ENCODE data around the gene FCER1G. TPM values are rescaled to one million over a fixed set of nuclear protein-coding genes. Genes with fewer than 3 reads are reported as not detected.

Gene FCER1G
- total and polyA plus RNA-seq, 7 donors: 3.3 to 23.5 (median 10.0) TPM

- ATAC-seq (no peak), DNase-seq (no peak)
- no peak for TF ChIP-seq CTCF (IDR thresholded peaks at IDR 0.05)
- no peak overlapping the region for H3K4me3 ChIP-seq
- peaks cover 12% of the 10 kb centered on the region for H3K4me1 ChIP-seq
- peaks cover 8 to 32% of the 10 kb centered on the region in 2 donors for H3K36me3 ChIP-seq (ENCODE audit: insufficient read depth in 1 of 2, low read depth in 1 of 2)
- intact Hi-C loops (cut with DNase I): loop anchor here (5.0 kb wide), 3 partner anchors 62 to 152 kb away; partner anchors contain the start of gene SDHC (in 1 of the 2)
- 54 to 67% (median 56%) methylated on average over 3 of the region's 3 CpGs for WGBS, 3 donors
- no peaks in the 10 kb centered on the region for H3K9me3 ChIP-seq
- no peak overlapping the region for H3K27ac ChIP-seq
- no peaks in the 10 kb centered on the region for H3K27me3 ChIP-seq (ENCODE audit: insufficient read depth in 3 of 3, low read length in 2 of 3)
Observed at GRCh38 chr1:161229896-161230295, 14.8 kb downstream of the FCER1G start.

DNA sequence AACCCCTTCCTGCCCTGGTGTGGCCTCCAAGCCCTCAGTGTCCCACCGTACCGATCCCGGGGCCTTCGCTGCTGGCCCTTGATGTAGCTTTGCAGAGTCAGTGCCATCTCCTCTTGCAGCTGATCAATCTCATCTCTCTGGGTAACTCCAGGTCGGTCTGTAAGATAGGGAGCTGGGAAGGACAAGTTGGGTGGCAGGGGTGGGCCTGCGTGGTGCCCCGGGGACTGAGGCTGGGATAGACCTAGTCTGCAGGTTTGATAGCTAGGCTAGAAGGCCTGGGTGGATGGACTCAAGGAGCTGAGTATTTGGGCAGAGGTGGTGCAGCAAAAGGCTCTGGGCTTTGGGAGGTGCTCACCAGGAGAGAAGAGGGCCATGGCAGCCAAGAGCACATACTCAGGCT lies 15.7 kb downstream of the FCER1G start:
- 87 to 95% (median 94%) methylated on average over 7 of the region's 7 CpGs for WGBS, 3 donors
- TF ChIP-seq CTCF (IDR thresholded peaks at IDR 0.05): no peak
- intact Hi-C loops (cut with DNase I): no loop called here

DNA sequence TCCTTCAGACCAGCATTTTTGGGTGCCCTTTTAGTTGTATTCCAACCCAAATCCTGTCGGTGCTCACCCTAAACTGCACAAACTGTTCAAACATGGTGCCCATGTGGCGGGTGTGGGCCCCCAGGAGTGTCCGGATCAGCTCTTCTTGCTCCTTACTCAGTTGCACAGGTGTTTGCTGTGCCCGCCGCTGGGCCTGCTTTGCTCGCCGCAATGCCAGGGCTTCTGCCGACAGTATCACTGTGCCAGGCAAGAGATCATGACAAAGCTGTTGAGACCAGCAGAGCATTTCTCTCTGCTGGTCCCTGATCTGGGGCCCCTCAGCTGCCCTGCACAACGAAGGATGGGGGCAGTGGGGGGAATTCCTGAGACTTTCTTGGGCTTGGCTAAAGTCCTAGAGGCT lies 18.0 kb downstream of the FCER1G start:
- no peaks in the 10 kb centered on the region for H3K4me1 ChIP-seq
- H3K27ac ChIP-seq: no peak overlapping the region
- H3K36me3 ChIP-seq (ENCODE audit: insufficient read depth in 1 of 2, low read depth in 1 of 2): peaks cover 8 to 28% of the 10 kb centered on the region in 2 donors
- no peak for DNase-seq
- no peaks in the 10 kb centered on the region for H3K27me3 ChIP-seq (ENCODE audit: insufficient read depth in 3 of 3, low read length in 2 of 3)
- TF ChIP-seq CTCF (IDR thresholded peaks at IDR 0.05): no peak
- H3K4me3 ChIP-seq: no peak overlapping the region
- no peak for ATAC-seq
- intact Hi-C loops (cut with DNase I): no loop called here
- H3K9me3 ChIP-seq: no peaks in the 10 kb centered on the region
- 75 to 85% (median 76%) methylated on average over 9 of the region's 9 CpGs for WGBS, 3 donors

More for the DNA sequence above, 15.7 kb downstream of the FCER1G start:
- H3K27me3 ChIP-seq (ENCODE audit: insufficient read depth in 3 of 3, low read length in 2 of 3): no peaks in the 10 kb centered on the region
- peaks cover 7% of the 10 kb centered on the region for H3K4me1 ChIP-seq
- H3K27ac ChIP-seq: no peak overlapping the region
- H3K4me3 ChIP-seq: no peak overlapping the region
- no peak for DNase-seq
- peaks cover 8 to 32% of the 10 kb centered on the region in 2 donors for H3K36me3 ChIP-seq (ENCODE audit: insufficient read depth in 1 of 2, low read depth in 1 of 2)
- no peak for ATAC-seq
- no peaks in the 10 kb centered on the region for H3K9me3 ChIP-seq

- Histone ChIP-seq H3K9me3 (no peaks in the 10 kb centered on the region), H3K4me1 (no peaks in the 10 kb centered on the region), H3K27me3 (ENCODE audit: insufficient read depth in 3 of 3, low read length in 2 of 3) (peaks cover 0 to 3% (median 0%) of the 10 kb centered on the region in 3 donors), H3K36me3 (ENCODE audit: insufficient read depth in 1 of 2, low read depth in 1 of 2) (no peaks in the 10 kb centered on the region), H3K27ac (no peak overlapping the region), H3K4me3 (no peak overlapping the region)
- no peak for TF ChIP-seq CTCF (IDR thresholded peaks at IDR 0.05)
- no peak for ATAC-seq
- DNase-seq: no peak
- WGBS, 3 donors: 78 to 83% (median 78%) methylated on average over 5 of the region's 5 CpGs
- intact Hi-C loops (cut with DNase I): no loop called here
Observed at GRCh38 chr1:161235957-161236775, 21.1 kb downstream of the FCER1G start.

All from psoas muscle (tissue), 8 donors.